Mesodermal cell (in vitro differentiated cells): Measurements from ENCODE around the gene TRAF3.

Source experiments
- H3K27ac ChIP-seq: 2 replicates; pipeline ENCODE4 v1.7.0; 2013; ENCODE audit warnings: mild to moderate bottlenecking, low read depth, low read length, moderate library complexity; ENCODE audit not compliant: severe bottlenecking
- H3K36me3 ChIP-seq: 2 replicates; pipeline ENCODE4 v1.7.1; 2013; ENCODE audit warnings: mild to moderate bottlenecking, low read length, moderate library complexity; ENCODE audit not compliant: control insufficient read depth, insufficient read depth
- H3K4me1 ChIP-seq: one replicate; pipeline ENCODE4 v1.7.1; 2013; ENCODE audit warnings: mild to moderate bottlenecking, low read length; ENCODE audit not compliant: insufficient read depth, control insufficient read depth, poor library complexity, severe bottlenecking
- H3K4me3 ChIP-seq: 2 replicates; pipeline ENCODE4 v1.7.0; 2013; ENCODE audit warnings: low read length, control low read depth, mild to moderate bottlenecking; ENCODE audit not compliant: insufficient read depth, poor library complexity, severe bottlenecking; ENCODE audit errors: extremely low read depth
- H3K9me3 ChIP-seq: 2 replicates; pipeline ENCODE4 v1.7.1; 2013; ENCODE audit warnings: mild to moderate bottlenecking, low read length, moderate library complexity; ENCODE audit not compliant: control insufficient read depth
- WGBS, 2 experiments: methylation state at CpG; one replicate each; pipeline ENCODE4 v1.1.5; 2013; ENCODE audit warnings: missing lambda C conversion rate in 2 of 2; ENCODE audit not compliant: insufficient coverage in 2 of 2; 5-methylcytosine and 5-hydroxymethylcytosine counted together

Gene TRAF3

DNA sequence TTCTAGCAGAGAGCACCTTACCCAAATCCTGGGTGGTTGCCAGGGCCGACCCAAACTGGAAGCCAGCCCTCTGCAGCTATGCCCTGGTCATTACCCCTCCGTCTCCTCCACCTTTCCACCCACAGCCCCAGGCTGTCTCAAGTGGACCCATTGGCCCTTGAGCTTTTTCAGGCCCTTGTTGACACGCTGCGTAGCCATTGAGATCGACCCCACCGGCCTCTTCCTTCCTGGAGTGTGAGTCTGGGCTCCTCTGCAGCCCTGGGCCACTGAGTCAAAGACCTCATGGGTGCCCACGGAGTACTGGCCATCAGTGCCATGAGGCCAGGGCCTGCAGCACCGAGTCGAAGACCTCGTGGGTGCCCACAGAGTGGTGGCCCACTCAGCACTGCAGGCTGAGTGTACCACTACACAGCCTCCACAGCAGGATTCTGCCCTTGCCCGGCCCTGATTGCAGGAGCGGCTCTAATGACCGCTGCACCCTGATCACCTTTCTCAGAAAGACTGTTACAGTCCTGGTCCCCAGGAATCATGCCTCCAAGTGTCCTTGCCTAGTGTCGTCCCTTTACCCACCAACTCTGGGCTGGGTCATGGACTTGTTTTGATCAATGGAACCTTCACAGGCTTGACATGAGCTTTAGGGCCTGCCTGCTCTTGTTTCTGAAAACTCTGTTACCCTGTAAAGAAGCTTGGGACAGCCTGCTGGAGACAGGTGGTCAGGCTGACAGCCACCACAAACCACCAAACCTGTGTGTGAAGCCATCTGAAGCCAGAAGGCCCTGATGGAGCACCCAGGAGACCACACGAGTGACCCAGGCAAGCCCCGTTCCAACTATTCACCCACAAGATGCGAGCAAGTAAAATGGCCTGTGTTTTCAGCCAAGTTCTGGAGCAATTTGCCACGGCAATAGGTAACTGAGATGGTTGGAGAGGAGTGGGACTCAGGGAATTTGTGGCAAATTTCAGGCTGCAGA, 39.6 kb upstream of the TRAF3 start:
- H3K9me3 ChIP-seq = peaks cover 9% of the 10 kb centered on the region
- no peak overlapping the region for H3K27ac ChIP-seq
- peaks cover 33% of the 10 kb centered on the region for H3K36me3 ChIP-seq
- no peak overlapping the region for H3K4me3 ChIP-seq
- 93 to 97% methylated on average over 17 to 18 of the region's 18 CpGs for WGBS, 2 experiments
- H3K4me1 ChIP-seq = no peaks in the 10 kb centered on the region

DNA sequence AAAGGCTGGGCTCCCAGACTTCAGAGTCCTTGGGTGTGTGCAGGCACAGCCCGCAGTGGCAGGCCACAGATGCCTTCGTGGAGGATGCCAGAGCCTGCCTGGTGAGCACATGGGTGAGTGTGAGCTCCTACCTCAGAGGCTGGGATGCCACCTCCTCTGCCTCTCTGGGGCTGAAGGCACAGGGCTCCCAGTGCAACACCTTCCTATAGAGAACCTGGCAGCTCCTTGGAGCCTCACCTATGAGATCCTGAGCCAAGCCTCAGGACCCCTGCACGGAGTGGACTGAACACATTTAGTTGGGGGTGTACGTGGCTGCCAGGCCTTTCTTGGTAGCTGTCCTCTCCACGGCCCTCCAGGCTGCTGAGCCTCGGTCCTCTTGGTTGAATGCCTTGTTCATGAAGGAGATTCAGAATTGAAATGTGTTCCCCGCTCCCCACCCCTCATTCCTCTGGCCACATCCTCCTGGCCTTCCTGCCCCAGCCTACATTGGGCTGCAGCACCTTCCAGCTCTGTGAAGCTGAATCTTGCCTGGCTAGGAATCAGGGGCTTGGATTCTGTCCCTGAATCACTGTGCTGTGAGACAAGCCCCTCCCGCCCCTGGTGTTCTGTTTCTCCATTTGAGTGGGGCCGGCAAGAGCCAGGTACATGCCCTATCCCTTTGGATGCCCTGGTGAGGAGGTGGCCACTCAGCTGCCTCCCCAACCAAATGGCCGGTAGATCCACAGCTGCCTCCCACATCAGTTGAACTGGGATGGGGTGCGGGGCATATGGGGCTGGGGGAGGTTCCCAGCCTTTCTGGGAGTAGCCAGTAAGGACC, 38.7 kb upstream of the TRAF3 start:
- H3K4me3 ChIP-seq = no peak overlapping the region
- H3K4me1 ChIP-seq = no peaks in the 10 kb centered on the region
- no peak overlapping the region for H3K27ac ChIP-seq
- 93 to 94% methylated on average over 9 of the region's 11 CpGs for WGBS, 2 experiments
- peaks cover 9% of the 10 kb centered on the region for H3K9me3 ChIP-seq
- H3K36me3 ChIP-seq = peaks cover 29% of the 10 kb centered on the region

DNA sequence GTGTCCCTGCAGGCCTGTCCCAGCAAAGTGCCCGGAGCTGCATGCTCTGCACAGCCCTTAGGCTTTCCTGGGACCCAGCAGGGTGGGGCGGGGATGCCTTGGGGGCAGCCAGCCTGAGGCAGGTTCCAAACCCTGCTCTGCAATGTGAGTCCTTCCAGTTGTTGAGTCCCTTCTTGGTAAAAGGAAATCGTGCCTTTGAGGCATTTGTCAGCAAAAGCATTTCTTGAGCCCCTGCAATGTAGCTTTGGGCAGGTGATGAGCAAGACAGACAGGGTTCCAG, 38.1 kb upstream of the TRAF3 start:
- Histone ChIP-seq H3K4me3 (no peak overlapping the region), H3K9me3 (peaks cover 9% of the 10 kb centered on the region), H3K27ac (no peak overlapping the region), H3K36me3 (peaks cover 25% of the 10 kb centered on the region), H3K4me1 (no peaks in the 10 kb centered on the region)
- 90 to 94% methylated on average over 2 to 3 of the region's 3 CpGs for WGBS, 2 experiments

DNA sequence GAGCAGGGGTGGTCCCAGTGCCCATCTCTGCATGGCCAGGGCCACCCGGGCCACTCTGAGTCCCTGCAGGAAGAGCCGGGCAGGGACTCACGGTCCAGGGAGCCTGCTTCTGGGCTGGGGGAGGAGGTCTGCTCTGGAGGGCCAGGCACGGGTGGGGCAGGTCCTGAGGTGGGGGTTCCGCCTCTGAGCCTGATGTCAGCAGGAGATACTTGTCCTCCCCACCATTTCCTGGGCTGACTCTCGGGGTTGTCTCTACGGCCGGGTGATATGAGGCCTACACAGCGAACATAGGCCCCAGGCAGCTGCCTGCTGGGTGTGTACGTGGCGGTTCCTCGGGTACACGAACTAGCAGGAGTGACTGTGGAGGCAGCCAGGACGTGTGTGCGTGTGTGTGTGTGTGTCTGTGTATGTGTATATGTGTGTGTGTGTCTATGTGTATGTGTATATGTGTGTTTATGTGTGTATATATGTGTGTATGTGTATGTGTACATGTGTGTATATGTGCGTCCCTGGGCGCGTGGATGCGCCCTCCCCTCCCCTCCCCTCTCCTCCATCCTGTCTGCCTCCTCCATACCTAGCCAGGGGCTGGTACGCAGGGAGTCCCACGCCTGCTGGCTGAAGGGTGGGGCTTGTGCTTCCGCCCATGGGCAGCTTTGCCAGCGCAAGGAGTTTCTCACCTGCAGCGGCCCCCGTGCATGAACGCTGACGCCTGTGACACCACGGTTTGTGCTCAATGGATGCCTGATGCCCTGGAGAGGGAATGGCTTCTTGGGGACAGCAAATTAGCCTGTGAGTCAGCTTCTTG, 30.4 kb upstream of the TRAF3 start:
- Histone ChIP-seq H3K4me1 (no peaks in the 10 kb centered on the region), H3K27ac (no peak overlapping the region), H3K9me3 (no peaks in the 10 kb centered on the region), H3K4me3 (no peak overlapping the region), H3K36me3 (peaks cover 26% of the 10 kb centered on the region)
- WGBS, 2 experiments = 95 to 97% methylated on average over 20 to 23 of the region's 28 CpGs

DNA sequence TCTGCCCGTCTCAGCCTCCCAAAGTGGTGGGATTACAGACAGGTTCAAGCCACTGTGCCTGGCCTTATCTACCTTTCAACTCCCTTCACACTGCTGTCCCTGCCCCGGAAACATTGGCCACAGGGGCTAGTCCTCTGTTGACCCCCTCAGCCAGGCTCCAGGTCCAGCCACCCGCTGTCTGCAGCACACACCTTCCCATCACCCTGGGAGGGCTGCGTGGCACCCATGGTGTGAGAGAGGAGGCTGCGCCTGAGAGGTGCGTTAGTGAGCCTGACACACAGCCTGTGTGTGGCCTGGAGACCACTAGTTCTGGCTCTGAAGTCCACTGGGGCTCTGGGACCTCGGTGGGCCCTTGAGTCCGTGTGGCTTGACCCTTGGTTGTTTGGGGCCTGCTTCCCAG, 28.4 kb upstream of the TRAF3 start:
- Histone ChIP-seq H3K36me3 (peaks cover 26% of the 10 kb centered on the region), H3K4me3 (no peak overlapping the region), H3K9me3 (no peaks in the 10 kb centered on the region), H3K27ac (no peak overlapping the region), H3K4me1 (no peaks in the 10 kb centered on the region)
- WGBS, 2 experiments = 91 to 99% methylated on average over 8 of the region's 8 CpGs

DNA sequence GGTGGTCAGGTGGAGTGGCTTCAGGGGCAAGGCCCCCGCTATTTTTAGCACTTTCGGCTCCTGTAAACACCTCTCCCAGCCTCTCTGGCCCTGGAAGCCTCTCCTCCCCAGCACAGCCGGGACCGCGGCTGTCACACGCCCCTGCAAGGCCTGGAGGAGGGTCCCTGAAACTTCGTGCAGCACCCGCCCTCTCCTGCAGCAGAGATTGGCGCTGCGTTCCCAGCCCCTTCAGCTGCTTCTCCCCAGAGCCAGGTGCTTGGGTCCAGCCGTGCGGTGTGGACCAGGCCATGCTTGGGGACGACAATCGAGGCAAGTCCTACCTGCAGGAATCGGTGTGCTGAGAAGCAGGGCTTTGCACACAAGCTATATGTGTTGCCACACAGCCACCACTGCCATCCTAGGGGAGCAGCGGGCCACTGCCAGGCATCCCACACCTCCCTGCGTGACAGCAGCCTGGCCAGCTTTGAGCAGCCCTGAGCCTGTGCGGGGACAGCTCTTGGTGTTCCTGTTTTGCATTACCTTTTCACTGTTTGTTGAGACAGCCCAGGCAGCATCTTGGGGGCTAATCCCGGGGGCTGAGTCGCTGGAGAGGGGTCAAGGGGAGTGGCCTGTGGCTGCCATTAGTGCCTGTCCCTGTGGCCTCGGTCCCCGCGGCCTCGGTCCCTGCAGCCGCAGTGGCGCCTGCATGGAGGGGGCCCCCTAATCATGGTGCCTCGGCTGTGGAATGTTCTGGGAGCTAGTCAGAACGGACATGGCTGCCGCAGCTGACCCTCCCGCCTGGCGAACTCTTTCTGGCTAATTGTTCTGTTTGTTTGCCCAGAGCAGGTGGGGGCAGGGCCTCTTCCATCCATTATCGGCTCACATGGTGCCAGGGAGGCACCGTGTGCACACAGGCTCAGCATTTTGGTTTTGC, 27.6 kb upstream of the TRAF3 start:
- no peak overlapping the region for H3K4me3 ChIP-seq
- 88 to 91% methylated on average over 31 of the region's 33 CpGs for WGBS, 2 experiments
- H3K4me1 ChIP-seq = no peaks in the 10 kb centered on the region
- H3K36me3 ChIP-seq = peaks cover 31% of the 10 kb centered on the region
- no peaks in the 10 kb centered on the region for H3K9me3 ChIP-seq
- no peak overlapping the region for H3K27ac ChIP-seq

DNA sequence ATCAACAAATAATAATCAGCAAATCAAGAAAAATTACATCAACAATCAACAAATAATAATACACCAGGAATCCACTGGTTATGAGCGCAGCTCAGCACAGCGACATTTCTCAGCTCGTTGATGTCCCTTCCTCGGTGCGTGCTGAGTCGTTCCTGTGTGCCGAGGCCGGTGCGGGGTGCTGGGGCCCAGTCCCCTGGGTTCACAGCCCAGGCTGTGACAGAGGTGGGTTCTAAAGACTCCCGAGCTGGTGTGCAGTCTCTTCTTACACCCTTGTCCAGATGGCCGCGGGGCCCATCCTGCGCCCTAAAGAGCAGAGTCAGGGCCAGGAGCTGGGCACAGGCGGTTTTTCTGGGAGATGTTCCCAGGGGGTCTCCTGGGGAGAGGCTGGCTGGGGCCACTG, 26.9 kb upstream of the TRAF3 start:
- Histone ChIP-seq H3K4me3 (no peak overlapping the region), H3K9me3 (no peaks in the 10 kb centered on the region), H3K27ac (no peak overlapping the region), H3K36me3 (peaks cover 31% of the 10 kb centered on the region), H3K4me1 (no peaks in the 10 kb centered on the region)
- 93 to 95% methylated on average over 11 to 14 of the region's 14 CpGs for WGBS, 2 experiments

DNA sequence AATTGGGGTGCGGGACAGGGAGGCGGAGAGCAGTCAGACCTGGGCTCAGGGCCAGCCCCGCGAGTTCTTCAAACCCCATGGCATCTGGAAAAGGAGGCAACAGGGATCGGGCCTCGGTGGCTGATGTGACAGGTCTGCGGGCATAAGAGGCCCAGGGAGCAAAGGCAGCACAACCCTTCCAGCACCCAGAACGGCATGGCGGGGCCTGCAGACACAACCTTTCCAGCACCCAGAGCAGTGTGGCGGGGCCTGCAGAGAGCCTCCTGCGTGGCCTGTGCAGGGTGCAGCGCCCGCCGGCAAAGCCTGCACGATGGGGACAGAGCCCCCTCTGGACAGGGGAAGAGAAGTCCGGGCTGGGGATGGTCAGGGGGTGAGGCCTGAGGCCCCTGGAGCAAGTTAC, 26.2 kb upstream of the TRAF3 start:
- Histone ChIP-seq H3K27ac (no peak overlapping the region), H3K4me1 (no peaks in the 10 kb centered on the region), H3K4me3 (no peak overlapping the region), H3K9me3 (no peaks in the 10 kb centered on the region), H3K36me3 (peaks cover 27% of the 10 kb centered on the region)
- WGBS, 2 experiments = 94 to 95% methylated on average over 11 to 14 of the region's 16 CpGs

DNA sequence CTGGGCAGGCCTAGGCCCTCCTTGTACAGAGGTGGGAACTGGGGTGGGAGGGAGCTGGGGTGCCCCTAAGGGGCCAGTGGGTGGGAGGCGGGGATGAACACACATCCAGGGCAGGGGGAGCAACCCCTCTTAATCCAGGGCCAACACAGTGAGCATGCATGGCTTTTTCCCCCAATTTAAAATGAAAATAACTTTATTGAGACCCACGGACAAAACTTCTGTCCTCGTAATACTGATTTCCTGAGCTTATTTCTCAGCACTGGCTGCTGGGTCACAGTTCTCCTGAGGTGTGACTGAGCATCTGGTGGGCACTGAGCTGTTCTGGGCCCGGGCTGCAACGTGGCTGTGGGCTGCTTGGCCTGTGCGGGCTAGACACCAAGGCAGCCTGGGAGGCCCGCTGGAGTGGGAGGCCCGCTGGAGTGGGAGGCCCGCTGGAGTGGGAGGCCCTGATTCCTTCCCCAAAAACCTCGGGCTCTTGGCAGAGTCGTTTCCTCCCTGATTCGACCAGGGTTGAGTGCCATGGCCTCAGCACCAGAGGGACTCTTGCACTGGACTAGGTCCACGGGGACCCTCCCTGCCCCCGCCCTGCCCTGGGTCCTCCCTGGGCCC, 24.9 kb upstream of the TRAF3 start:
- WGBS, 2 experiments = 92 to 95% methylated on average over 11 to 13 of the region's 14 CpGs
- peaks cover 15% of the 10 kb centered on the region for H3K36me3 ChIP-seq
- no peak overlapping the region for H3K27ac ChIP-seq
- no peak overlapping the region for H3K4me3 ChIP-seq
- H3K4me1 ChIP-seq = no peaks in the 10 kb centered on the region
- no peaks in the 10 kb centered on the region for H3K9me3 ChIP-seq
